GM13977 (cell line): Measurements from ENCODE around the gene SPHKAP.
A peak's percentile ranks its signal among the peaks of the same experiment; 100 is the strongest.

ENCODE experiments used
- DNase-seq: peaks from one replicate; pipeline ENCODE4 v3.0.0; 2012; ENCODE audit warnings: low spot score
- CTCF ChIP-seq: IDR thresholded peaks from 2 replicates; pipeline ENCODE4 v1.5.1; 2012; ENCODE audit warnings: mild to moderate bottlenecking, control low read depth; ENCODE audit not compliant: insufficient read depth; ENCODE audit errors: extremely low read depth, missing control alignments
- in situ Hi-C: fragments of 300-500 bp; cut with MboI; formaldehyde crosslinking; loops from one replicate; pipeline ENCODE4 v1.12.0; 2022; ENCODE audit warnings: low sequenced_read_pairs, low pct_unique_long_range_greater_than_20kb, mixed read lengths, inconsistent platforms; ENCODE audit not compliant: unreplicated experiment

Gene SPHKAP

GRCh38 chr2:227932403-227932802 is 249.1 kb downstream of the SPHKAP start:
- TF ChIP-seq CTCF = peak; percentile 1
- in situ Hi-C loops = no loop called here

DNA sequence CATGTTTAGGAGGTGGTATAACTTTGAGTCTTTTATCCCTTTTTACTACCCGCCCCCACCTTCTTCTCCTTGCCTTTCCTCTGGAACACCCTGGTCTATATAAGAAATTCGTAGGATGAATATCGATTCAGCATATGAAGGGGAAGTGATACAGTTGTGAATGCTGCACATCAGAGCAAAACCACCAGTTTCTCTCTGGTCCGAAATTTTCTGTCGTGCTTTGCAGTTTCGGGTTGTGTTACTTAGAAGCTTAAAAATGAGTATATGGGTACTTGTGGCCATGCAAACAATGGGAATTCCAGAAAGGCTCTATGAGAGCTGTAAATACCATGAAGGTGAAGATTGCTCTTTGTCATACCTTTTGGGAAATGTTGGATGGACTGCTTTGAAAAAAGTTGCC is 249.5 kb downstream of the SPHKAP start:
- no peak for TF ChIP-seq CTCF
- in situ Hi-C loops = no loop called here
- DNase-seq = no peak

More at GRCh38 chr2:227932403-227932802, 249.1 kb downstream of the SPHKAP start:
- DNase-seq = no peak
